ENCODE data around the gene EGFLAM.

EGFLAM gene

DNA sequence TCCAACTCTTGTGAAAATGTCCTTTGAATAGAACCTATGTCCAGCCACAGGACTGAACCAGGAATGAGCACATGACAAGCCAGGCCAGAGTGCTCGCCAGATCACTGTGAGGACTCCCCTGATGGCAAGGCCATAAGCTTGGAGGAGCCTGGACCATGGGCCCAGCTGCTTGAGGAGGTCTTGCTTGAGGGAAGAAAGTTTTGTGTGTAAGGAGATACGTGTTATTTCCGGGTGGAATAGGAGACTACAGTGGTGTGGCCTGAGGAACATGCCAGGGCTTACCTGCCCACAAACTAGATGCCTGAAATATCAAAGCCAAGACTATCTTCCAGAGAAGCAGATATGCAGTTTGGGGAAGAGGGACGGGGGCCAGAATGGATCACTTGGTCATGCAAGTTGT, 213.3 kb downstream of the EGFLAM start:
- no peak for DNase-seq (ENCODE audit: low spot score)

- no peak for DNase-seq (ENCODE audit: low spot score)
Observed at GRCh38 chr5:38472541-38472940, 214.2 kb downstream of the EGFLAM start.

- DNase-seq (ENCODE audit: low spot score) = no peak
Observed at GRCh38 chr5:38473008-38473407, 214.6 kb downstream of the EGFLAM start.

GRCh38 chr5:38478166-38478565, 219.8 kb downstream of the EGFLAM start:
- no peak for DNase-seq (ENCODE audit: low spot score)

GRCh38 chr5:38478878-38479277, 220.5 kb downstream of the EGFLAM start:
- DNase-seq (ENCODE audit: low spot score) = no peak

DNA sequence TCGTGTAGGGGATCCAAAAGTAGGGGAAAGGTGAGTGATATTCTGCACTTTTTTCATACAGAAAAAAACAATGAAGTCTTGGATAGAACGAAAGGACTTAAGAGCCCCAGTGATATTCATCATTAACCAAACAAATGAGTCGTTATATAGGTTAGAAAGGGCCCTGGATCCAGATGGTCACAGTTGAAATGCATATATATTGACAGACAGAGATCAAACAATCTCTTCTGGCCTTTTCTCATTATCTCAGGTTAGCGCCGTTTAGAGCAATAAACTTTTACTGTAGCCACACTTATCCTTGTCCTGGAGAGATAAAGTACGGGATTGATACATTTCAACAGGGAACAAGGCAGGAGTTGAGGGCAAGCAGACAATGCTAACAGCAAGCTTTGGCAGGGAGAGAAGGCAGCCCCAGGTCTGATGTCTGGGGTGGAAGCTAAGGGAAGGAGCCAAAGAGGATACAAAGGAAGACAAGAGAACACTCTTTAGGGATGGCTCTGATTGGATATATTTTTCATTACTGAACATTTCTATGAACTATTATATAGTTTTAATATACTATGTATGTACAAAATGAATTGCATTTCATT, 221.1 kb downstream of the EGFLAM start:
- peak; percentile 60 for DNase-seq (ENCODE audit: low spot score)

DNA sequence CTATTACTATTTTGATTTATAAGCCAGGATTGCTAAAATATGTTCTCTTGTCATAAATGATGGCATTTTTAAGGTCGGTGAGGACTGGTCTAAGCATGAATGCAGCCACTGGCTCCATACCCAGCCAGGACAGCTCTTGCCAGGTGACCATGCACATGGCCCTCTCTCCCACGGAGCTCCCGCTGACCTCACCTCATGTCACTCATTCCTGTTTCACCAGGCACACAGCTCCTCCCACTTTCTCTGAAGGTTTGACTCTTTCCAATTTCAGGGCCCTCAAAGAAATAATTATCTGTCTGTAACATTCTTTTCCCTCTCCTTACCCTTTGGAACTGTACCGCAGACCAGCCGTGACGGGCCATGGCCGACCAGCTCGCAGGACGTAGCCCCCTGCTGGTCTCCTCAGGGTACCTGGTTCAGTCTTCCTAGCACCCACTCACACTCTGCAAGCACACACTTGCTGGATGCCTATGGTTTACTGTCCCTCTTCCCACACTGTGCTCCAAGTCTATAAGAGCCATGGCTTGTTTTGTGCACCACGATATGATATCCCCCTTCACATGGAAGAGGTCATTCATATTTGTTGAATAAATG, 225.5 kb downstream of the EGFLAM start:
- no peak for DNase-seq (ENCODE audit: low spot score)

GRCh38 chr5:38494175-38494574, 235.8 kb downstream of the EGFLAM start:
- DNase-seq (ENCODE audit: low spot score) = no peak

DNA sequence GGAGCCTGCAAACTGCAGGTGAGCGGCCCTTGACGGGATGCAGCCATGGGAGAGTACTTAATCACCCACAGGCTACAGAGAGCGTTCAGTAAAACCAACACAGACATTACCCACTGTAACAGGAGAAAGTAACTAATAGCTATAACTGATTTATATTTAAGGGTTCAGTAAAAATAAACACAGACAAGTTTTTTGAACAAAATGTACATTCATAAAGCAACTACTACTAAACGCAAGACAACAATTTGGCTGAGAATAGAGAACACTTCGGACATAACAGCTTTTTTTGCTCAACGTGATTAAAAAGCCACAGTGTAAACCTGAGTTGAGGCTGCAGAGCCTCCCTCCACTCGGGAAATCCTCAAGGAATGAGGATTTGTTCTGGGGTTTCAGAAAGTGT, 236.4 kb downstream of the EGFLAM start:
- DNase-seq (ENCODE audit: low spot score) = no peak

DNA sequence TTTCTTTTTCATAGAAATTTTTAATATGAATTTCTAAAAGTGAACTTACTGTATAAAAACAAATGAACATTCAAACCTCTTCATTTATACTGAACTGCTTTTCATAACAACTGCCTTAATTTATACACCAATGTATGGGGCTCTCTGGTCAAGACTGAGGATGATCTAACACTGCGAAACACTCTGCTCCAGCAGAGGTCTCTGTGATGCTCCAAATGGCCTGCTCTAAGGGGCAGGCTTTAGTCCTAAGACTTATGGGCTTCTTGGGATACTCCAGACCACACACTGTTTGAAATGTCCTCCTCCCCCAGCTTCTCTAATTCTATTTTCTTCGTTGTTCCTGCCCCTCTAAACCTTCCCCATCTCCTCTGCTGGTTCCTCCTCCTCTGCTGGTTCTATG, 239.6 kb downstream of the EGFLAM start:
- peak; percentile 21 for DNase-seq (ENCODE audit: low spot score)

DNA sequence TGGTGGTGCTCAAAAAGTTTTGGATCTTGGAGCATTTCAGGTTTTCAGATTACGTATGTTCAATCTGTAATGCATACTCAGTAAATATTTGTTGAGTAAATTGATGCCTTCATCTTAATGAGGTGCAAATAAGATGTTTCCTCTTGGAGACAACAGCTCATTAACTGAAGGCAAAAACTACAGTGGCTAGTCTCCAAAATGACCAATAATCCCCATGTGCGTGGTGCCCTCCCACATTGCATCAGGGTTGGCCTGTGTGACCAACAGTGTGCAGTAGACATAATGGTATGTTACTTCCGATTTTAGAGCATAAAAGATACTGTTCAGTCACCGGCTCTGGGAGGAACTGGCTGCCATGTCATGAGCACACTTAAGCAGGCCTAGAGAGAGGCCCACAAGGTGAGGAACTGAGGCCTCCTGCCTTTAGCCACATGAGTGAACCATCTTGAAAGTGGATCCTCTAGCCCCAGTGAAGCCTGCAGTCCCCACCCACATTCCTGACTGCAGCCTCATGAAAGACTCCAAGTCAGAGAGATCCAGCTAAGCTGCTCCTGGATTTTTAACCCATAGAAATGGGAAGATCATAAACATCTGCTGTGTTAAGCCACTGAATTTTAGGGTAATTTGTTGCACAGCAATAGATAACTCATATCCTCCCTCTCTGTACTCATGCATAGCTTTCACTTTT, 242.4 kb downstream of the EGFLAM start:
- DNase-seq (ENCODE audit: low spot score) = no peak

- DNase-seq (ENCODE audit: low spot score) = no peak
Observed at GRCh38 chr5:38506302-38506701, 247.9 kb downstream of the EGFLAM start.

DNA sequence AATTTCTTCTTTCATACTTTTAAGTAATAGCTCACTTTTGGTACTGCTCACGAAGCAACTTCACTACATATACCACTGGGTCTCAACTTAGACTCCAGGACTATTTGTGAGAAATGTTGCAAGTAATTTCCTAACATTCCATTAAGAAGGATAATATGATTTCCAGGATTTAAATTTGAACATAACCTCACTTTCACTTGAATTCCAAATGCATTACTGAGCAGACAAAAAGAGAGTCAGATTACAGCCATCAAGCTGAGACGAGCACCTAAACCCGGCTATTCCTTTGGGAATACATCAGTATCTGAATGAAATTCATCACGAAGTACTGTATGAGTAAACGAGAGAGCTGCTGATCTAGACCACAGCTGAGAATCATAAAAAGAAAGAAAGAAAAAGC, 250.8 kb downstream of the EGFLAM start:
- no peak for DNase-seq (ENCODE audit: low spot score)

All from HuH-7 (cell line).